ENCODE measurements around the gene LRIG3.
"Not testable (repeated sequence)": the region's sequence is repeated elsewhere in the genome, so short reads cannot be mapped to it uniquely, and the experiment has no call there.

LRIG3 gene, protein sequence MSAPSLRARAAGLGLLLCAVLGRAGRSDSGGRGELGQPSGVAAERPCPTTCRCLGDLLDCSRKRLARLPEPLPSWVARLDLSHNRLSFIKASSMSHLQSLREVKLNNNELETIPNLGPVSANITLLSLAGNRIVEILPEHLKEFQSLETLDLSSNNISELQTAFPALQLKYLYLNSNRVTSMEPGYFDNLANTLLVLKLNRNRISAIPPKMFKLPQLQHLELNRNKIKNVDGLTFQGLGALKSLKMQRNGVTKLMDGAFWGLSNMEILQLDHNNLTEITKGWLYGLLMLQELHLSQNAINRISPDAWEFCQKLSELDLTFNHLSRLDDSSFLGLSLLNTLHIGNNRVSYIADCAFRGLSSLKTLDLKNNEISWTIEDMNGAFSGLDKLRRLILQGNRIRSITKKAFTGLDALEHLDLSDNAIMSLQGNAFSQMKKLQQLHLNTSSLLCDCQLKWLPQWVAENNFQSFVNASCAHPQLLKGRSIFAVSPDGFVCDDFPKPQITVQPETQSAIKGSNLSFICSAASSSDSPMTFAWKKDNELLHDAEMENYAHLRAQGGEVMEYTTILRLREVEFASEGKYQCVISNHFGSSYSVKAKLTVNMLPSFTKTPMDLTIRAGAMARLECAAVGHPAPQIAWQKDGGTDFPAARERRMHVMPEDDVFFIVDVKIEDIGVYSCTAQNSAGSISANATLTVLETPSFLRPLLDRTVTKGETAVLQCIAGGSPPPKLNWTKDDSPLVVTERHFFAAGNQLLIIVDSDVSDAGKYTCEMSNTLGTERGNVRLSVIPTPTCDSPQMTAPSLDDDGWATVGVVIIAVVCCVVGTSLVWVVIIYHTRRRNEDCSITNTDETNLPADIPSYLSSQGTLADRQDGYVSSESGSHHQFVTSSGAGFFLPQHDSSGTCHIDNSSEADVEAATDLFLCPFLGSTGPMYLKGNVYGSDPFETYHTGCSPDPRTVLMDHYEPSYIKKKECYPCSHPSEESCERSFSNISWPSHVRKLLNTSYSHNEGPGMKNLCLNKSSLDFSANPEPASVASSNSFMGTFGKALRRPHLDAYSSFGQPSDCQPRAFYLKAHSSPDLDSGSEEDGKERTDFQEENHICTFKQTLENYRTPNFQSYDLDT

DNA sequence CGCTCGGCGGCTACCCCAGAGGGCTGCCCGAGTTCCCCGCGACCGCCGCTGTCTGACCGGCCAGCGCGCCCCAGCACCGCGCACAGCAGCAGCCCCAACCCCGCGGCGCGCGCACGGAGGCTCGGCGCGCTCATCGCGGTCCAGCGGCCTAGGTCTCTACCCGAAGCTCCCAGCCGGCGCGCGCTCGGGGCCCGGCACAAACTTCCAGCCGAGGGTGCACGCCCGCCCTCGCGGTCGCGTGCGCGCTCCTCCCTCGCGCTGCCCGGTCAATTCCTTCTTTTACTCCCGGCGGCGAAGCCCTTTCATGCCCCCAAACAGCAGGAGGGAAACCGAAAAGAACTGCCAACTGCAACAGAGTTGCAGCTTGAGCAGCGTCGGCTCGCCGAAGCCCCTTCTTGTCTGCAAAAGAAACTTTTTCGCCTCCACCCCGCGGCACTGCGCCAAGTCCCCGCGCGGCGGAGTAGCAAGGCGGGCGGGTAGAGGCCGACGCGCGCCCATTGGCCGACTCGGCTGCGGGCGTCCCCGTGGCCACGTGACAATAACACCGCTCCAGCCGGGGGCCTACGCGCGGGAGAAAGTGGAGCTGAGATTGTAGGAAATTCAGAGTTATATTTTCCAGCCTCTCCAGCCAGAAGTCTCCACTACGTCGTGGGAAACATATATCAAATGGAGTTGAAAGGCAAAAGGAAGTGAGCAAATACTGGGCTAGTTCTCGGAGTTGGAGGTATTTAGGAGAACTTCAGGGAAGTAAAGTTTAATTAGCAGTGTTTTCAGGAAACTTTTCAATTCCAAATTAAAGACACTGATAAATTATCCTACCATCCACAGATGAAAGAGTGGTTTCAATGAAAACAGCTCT lies at the start of gene LRIG3:
Gene LRIG3, minus strand, starts transcription at position 403 of the 859 bp plus-strand sequence. Its CDS starts 269 bp downstream, at position 134.
- no peak for DNase-seq

DNA sequence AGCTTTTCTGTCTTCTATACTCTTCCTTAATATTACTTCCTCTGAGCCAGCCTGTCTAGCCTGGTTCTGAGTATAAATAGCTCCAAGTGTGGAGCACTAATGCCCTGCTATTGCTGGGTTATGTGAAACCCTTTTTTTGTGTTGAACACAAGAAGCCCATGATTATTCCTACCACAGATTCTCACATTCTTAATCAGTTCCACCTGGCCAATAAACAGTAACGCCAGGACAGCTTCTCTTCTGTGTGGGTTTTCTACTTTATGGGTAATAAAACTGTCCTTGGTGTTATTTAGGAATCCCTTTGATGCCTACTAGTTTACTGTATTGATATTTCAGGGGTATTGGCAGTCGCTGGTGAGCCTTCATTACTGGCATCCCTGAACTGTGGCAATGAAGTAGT lies 48.9 kb upstream of the LRIG3 start:
- no peak for DNase-seq

DNA sequence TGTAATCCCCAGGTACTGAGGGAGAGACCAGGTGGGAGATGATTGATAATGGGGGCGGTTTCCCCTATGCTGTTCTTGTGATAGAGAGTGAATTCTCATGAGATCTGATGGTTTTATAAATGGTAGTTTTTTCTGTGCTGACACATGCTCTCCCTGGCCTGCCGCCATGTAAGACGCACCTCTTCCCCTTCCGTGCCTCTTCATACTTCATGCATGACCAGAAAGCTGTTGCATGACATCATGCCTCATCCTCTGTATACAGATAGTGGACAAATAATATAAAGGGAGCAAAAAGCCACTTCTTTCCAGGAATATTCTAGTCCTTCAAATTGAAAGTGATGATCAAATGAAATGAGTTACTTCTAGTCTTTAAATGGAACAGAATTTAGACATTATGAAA lies 47.3 kb upstream of the LRIG3 start:
- DNase-seq, result no peak

DNA sequence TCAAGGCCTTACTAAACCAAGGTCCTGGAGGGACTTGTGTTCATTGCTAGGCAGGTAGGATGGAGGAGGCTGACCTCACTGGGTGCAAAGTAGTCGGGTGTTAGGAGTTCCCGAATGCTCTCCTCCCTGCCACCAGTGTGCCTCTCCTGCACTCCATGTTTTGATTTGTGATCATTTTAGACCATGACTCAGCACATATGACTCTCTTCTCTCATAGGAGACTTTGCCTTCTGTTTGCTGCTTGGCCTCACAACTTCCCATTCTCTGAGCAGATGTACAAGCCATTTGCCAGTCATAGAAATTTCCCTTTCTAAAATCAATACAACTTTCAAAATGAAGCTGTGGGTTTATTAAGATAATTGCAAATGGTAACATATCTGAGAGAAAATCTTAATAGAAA lies 46.6 kb upstream of the LRIG3 start:
- DNase-seq, result no peak

DNA sequence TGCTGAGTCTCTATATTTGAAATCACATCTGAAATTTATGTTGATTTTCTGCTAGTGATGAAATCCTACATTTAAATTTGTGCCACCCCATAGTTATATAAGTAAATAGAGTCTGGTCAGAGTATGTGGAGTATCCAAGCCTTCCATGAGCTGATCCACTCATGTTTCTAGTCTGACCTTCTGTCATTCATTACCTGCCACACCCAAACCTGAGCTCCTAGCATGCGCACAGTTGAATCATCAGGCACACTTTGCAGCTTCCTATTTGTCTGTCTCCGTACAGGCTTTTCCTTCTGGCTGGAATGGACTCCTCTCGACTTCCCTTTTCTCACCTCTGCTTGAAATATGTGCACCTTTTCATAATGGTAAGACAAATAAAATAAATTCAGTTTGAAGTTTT lies 45.3 kb upstream of the LRIG3 start:
- DNase-seq, result no peak

DNA sequence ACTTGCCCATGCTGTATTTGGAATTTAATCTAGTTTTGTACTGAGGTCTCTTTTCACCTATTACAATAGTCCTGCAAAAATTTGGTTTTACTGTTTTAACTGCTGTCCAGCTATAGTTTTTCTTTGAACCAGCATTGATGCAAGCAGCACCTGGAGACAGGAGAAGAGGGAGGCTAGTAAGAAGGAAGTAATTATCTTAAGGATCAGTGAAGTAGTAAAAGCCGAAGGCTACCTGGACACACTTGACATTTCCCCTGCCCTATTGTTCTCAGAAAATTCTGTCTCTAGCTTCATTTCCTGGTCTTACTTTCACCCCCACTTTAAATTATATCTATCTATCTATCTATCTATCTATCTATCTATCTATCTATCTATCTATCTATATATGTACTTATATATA lies 43.5 kb upstream of the LRIG3 start:
- DNase-seq, result no peak

DNA sequence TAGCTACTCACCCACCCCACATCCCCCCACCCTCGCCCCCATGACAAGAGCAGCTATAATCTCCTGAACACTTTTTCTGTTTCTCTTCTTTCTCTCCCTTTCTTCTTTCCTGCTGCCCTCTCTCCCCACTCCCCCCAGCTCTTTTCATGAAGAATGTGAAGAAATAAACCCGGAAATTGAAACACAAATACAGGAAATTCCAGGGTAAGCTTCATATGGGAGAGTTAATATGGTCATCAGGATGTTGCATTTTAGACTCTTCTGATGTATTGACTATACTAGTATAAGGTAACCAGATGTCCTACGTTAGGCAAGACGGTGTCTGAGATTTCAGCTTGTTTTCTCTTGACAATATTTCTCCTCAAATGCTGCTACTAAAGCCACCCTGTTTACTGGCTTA lies 41.6 kb upstream of the LRIG3 start:
- DNase-seq, result no peak

DNA sequence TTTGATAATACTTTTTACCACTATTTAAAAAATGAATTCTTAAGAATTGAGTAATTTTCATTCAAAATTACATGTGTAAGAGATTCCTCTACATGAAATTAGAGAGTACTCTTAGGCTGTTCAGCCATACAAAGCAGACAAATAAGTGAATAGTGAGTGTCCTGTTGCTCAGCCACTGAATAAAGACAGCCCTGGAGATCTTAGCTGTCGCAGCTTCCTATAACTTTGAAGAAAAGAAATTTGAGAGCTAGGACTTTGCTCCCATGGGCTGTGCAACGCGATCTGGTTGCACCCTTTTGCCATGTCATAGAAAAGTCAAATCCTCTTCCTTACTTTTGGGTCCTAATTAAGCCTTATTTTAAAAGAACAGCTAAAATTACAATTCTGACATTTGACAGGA lies 40.9 kb upstream of the LRIG3 start:
- no peak for DNase-seq

DNA sequence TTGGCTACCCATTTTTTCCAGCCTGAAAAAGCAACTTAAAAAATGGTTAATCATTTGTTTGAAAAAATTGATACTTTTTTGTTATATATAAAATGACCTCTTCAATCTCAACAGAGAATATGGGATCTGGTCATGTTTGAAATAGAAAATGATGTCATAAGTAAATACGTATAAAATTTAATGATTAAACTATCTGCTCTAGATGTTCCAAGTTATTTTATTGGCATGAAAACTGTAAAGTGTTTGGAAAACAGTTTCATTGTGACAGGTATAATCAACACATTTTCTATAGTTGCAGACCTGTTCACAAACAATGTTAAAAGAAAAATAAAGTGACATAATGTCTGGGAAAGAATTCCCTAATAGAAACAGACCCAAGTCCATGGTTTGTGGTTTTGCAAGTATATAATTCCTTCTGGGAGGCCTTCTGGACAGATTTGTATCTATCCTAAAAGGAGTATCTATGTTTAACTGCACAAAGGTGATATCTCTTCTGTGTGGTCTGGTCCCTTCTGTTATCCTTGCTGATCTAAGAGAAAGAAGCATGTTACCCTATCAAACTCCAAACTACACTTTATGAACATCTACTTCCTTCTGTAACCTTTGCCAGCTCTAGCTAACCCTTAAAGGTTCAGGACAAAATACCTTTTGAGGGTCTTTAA lies 39.5 kb upstream of the LRIG3 start:
- no peak for DNase-seq

DNA sequence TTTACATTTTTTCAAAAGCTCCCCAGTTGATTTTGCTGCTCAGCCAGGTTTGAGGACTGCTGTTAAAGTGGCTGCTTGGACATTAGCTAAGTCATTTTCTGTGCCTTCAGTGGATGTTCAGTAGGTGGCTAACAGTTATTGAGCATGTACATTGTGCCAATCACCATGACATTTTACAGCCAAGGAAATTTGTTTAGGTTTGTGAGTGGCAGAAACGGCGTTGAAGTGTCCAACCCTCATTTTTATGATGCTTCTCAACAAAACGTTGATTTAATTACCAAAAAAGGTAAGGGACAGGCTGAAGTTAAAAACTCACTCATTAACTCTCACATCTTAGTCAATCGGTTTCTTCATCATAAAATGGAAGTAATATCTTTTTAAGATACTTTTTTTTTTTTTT lies 37.0 kb upstream of the LRIG3 start:
- no peak for DNase-seq

DNA sequence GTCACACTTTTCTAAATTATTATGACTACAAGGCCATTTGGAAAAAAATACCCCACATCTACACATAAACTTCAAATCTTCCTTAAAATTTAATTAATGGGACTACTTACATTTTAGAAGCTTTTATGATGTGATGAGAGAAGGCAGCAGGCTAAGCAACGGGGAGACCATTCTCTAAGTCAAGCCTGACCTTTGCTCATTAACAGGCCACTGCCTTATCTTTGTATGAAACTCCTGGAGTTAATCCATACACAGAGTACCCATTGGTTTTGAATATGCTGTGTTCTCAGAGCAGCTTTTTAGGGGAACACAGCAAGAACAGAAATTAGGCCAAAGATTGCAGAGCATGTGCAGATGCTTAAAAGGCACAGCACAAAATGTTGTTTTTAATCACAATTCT lies 35.5 kb upstream of the LRIG3 start:
- DNase-seq, result no peak

DNA sequence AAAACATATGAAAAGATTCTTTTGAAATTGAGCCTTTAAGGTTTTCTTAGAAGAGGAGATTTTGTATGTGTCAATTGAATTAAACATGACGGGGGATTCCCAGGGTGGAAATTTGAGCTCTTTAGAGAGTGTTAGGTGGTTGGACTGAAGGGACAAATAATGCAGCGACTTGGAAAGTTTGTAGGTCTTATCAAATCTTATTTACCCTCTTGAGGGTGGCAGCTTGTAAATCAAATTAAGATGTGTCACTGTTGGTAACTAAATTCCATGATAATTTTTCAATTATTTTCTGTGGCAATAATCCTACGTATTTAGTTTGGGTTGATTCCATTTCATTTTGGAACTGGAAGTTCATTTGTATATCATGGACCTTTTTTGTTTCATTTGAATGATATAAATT lies 33.7 kb upstream of the LRIG3 start:
- DNase-seq, result no peak

DNA sequence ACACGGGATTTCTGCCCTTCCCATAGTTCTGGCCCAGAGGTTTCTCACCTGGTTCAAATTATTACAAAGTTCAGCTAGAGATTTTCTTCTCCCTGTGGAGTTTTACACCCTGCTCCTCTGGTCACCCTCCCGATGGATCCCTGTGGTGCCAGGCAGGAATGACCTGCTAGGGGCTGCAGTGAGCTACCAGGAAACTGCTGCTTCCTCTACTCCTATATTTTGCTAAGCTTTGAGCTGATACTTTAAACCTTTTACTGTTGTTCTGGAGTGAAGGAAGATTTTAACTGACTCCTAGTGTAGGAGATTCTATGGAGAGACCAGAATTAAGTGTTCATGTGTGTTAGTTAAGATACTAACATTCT lies 30.4 kb upstream of the LRIG3 start:
- DNase-seq, result no peak

DNA sequence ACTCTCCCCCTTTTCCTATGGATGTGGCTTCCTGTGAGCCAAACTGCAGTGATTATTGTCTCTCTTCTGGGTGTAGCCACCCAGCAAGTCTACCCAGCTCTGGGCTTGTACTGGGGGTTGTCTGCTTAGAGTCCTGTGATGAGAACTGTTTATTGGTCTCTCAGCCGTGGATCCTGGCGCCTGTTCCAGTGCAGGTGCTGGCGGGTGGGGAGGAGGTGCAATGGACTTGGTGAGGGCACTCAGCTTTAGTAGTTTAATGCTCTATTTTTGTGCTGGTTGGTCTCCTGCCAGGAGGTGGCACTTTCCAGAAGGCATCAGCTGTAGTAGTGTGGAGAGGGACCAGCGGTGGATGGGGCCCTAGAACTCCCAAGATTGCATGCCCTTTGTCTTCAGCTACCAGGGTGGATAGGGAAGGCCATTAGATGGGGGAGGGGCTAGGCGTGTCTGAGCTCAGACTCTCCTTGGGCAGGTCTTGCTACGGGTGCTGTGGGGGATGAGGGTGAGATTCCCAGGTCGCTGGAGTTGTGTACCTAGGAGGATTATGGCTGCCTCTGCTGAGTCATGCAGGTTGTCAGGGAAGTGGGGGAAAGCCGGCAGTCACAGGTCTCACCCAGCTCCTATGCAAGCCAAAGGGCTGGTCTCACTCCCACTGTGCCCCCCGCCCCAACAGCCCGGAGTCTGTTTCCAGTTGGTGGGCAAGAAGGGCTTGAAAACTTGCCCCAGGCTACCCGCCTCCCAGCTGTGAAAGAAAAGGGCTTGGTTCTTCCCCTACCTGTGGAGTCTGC lies 29.8 kb upstream of the LRIG3 start:
- not testable (repeated sequence) for DNase-seq

DNA sequence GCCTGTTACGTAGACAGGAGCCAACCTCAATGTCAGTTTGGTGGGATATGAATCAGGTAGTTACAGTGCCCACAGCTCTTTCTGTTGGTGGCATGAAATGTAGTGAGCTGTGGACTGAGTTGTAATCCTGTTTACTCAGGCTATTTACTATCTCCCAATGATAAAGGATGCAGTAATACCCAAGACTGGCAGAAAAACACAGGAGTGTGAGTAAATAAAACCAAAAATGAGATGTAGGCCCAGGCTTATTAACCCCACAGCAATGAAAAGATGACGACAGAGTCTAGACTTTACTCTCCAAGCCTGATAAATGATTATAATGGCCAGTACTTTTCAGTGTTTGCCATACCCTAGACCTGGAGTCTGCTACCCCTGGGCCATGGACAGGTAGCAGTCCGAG lies 22.8 kb upstream of the LRIG3 start:
- no peak for DNase-seq

DNA sequence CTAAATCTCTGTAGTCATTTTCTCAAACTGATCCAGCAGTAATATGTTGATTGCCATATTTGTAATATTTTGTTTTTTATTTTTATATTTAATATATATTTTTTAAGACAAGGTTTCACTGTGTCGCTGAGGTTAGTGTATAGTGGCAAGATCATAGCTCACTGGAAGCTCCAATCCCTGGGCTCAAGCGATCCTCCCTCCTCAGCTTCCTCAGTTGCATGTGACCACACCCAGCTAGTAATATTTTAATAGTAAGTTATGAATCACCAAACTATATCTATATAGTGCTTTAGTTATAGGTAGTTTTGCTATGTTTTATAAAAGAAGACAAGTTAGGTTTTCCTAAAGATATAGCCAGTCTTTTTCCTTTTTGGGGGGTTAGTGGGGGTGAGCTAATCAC lies 22.0 kb upstream of the LRIG3 start:
- no peak for DNase-seq

DNA sequence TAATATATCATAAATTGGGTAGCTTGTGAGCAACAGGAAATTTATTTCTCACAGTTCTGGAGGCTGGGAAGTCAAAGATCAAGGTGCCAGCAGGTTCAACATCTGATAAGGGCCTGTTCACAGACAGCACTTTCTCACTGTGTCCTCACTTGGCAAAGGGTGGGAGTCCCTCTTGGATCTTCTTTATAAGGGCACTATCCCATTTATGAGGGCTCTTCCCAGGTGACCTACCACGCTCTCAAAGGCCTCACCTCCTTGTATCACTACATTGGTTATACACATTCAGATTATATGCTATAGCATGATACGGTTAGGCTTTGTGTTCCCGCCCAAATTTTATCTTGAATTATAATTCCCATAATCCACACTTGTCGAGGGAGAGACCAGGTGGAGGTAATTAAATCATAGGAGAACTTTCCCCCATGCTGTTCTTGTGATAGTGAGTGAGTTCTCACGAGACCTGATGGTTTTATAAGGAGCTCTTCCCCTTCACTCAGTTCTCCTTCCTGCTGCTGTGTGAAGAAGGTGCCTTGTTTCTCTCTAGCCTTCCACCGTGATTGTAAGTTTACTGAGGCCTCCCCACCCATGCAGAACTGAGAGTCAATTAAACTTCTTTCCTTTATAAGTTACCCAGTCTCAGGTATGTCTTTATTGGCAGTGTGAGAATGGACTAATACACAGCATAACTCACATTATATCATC lies 19.2 kb upstream of the LRIG3 start:
- no peak for DNase-seq

DNA sequence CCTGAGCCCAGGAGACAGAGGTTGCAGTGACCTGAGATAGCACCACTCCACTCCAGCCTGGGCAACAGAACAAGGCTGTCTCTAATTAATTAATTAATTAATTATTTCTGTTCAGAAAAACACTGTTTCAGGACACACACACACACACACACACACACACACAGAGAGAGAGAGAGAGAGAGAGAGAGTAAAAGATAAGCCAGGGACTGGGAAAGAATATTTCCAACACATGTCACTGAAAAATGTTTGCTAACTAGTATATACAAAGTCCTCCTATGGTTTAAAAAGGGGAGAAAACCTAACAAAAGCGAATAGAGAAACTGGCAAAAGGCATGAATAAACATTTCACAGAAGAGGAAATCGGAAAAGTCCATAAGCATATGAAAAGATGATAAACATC lies 18.1 kb upstream of the LRIG3 start:
- no peak for DNase-seq

DNA sequence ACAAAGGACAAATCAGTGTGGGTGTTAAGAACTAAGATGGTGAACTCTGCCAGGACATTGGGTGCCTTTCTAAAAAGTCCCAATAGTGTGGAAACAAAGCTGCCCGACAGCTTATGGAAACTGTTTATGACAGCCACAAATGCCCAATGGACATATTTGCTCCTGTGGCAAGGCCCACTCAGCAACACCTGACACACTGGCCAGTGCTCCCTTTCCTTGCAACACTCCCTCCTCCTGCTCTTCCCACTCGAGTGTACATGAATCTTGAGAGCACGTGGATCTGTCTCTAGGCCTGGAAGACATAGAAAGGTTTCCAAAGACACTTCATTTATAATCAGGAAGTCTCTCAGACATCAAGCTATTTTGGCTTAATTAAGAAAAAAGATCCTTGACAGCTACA lies 14.2 kb upstream of the LRIG3 start:
- no peak for DNase-seq

DNA sequence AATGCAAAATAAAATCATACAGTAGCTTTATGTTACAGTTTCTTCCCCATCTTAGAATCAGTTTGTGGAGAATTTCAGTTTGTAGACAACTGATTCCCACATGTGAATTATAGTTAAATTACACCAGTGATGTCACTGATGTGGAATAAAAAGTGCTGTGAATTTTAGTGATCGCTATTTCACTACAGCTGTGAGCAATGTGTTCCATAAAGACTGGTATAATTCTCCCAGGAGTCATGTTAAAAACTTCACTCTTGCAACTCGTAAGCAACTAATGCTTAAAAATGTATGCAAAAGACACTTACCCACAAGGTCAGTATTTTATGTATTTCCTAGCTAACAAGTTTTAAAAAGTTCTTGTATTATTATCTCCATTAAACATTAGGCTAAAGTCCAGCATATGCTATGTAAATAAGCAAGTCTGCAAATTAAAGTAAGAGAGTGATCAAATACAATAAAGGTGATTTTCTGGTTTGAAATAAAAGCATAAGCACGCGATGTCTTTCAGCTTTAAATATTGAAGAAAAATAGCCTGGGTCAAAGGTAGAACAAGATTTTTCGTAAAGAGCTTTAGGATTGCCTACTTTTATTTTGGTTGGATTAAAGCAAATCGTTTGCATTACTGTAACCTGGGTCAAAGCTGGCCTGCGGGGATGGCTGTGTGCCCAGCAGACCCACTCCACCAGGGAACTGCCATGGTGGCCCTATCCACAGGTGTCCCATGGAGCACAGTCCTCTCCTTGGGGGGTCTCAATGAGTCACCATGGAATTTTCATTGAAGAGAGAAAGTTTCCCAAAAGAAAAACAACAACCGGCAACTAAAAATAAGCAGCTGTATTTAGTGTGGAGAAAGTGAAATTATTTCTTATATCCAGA lies 12.7 kb upstream of the LRIG3 start:
- no peak for DNase-seq

Data from activated effector memory CD4-positive, alpha-beta T cell treated with Interleukin-2 at 50 U/mL for 16 hours (primary cell).